NCI-H2107 treated with DMSO at 0.1 percent for 48 hours (cell line): ENCODE measurements around the gene ADAM12.

Source experiments
- DNase-seq: peaks from one replicate; lab custom pipeline; 2025; ENCODE audit not compliant: unreplicated experiment; lab: John Stamatoyannopoulos, UW

ADAM12 gene

GRCh38 chr10:126215746-126216631 lies 172.3 kb downstream of the ADAM12 start:
- no peak for DNase-seq

GRCh38 chr10:126214679-126215078 lies 173.6 kb downstream of the ADAM12 start:
- DNase-seq, result no peak

DNA sequence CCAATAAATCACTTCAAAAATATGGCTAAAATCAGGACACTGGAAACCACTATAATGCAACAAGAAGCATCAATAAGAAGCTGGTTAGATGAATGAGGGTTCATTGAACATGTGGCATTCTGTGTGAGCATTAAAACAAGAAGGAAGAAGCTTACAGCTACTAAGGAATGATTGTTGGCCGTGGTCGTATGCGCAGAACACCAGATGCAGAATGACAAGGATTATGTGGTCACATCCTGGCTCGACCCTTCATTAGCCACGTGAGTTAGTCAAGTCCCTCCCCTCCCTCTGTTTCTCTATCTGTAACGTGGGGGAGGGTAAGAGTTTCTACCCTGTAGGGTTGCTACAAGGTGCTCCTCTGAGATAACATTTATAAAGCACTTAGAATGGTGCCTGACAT lies 174.3 kb downstream of the ADAM12 start:
- no peak for DNase-seq

DNA sequence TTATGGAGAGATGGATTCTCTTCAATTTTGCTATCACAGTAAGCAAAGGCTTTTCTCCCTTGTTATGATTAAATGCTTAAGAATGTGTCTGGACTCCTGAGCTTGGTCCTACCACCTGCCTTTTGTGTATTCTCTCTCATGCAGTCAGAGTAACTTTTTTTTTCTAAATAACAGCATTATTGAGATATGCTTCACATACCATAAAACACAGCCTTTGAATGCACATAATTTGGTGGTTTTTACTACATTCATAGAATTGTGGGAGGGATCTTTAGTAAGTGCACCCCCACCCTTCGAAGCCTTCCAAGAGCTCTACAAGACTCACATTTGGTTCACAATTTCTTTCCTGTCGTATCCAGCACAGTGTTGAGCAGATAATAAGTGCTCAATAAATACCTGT lies 175.5 kb downstream of the ADAM12 start:
- DNase-seq, result no peak

DNA sequence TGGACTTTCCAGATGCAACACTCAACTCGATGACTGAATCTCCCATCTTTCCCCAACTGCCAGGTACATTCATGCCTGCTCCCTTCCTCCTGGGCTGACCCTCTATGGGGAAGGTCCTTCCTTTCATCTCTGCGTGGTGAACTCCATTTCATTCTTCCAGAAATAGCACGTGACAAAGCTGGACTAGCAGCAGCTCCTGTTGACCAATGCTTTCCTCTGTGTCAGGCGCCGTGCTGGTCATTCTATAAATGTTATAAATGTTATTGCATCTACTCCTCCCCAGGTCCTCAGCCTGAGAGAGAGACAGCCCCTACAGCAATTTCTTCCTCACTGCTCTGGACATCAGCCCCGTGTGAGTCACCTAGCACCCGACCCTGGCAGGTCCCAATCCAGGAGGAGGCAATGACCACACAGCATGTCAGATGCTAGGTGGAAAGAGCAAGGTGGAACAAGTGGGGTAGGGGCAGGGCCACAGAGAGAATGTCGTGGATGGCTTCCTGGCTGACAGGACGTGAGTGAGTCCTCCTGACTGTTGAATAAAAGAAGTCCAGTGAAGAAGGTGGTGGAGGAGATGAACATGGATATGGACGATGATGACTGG lies 178.1 kb downstream of the ADAM12 start:
- no peak for DNase-seq

- DNase-seq, result no peak
These were observed 178.8 kb downstream of the ADAM12 start for GRCh38 chr10:126209451-126209850.

DNA sequence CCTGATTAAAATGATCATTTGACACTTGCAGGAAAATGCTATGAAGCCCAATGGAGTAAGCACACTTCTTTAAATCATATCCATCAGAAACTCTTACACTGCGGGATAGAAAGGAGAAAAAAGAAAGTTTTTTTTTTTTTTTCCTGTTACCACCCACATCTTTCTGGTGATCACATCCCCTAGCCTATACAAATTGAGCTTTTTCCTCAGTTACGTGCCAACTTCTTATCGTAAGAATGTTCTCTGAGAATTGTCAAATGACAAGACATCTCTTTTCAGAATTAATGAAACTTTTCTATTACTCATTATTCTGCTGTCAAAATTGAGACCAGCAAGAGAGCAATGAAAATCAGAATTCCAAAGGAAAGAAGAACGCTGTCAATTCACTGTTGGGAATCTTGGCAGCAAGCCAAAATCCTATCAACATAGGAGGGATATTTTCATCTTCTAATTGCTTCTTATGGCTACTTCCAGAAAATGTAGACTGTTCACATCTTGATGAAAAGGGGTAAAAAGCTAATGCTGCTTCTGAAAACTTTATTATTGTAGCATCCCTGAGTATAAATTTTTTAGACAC lies 179.5 kb downstream of the ADAM12 start:
- DNase-seq, result no peak

DNA sequence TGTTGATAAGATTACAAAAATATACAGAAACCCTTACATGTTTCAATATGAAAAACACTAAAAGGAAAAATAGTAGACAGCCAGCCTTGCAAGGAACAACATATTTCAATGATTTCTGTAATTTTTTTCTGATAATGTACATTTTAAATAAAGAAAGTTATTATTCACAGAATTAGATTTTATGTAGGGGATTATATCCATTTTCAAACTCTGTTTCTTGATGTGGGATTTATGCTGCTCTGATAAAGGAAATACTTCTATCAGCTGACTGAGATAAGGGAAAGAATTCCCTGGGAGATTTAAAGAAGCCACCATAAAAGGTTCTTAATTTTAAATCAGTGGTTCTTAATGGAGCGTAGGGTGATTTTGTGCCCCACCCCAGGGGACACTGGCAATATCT lies 180.4 kb downstream of the ADAM12 start:
- DNase-seq, result no peak

GRCh38 chr10:126207313-126207771 lies 180.9 kb downstream of the ADAM12 start:
- DNase-seq, result no peak

DNA sequence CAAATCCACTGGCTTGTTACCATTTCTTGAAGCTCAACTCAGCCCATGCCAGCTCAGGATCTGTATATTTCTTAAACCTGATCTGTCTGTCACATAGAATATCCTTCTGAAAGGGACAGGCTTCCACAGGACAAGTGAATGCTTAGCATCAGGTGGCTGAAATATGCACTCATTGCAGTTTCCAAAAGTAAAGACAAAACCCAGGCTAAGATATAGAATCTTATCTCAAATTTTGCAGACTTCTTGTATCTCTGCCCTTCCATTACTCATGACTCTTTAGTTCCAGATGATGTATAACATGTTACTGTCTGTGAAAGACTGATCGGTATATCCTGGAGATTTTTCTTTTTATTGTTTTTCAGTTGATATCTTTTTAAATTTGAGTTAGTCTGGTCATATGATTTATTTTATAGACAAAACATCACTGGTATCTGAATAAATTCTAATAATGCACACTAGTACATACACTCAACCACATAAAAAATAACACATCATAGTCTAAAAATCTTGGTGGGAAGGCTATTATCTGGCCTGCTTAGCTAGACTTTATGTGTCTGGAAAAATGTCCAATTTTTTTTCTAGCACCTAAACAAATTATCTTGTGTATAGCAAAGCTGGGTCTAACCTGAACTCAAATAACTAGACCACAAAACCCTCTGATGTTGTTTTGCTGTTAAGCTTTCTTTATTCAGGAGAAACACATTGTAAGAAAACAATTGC lies 182.6 kb downstream of the ADAM12 start:
- DNase-seq, result no peak

DNA sequence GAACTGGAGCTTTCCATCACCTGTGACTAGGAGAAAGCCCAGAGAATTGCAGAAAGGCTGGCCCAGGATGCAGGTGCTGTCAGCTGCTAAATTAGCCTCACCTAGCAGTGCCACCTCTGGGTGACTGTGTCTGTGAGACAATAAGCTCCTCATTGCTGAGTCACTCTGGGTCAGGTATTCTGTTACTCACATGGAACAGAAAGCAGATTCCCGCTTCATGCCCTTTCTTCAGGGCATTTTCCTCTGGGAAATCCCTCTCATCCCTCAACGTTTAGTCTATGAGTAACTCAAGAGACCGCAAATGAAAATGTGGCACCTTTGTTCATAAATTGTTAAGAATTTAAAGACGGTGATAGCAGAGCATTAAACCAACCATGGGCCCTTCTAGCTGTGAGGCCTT lies 184.0 kb downstream of the ADAM12 start:
- DNase-seq, result no peak

DNA sequence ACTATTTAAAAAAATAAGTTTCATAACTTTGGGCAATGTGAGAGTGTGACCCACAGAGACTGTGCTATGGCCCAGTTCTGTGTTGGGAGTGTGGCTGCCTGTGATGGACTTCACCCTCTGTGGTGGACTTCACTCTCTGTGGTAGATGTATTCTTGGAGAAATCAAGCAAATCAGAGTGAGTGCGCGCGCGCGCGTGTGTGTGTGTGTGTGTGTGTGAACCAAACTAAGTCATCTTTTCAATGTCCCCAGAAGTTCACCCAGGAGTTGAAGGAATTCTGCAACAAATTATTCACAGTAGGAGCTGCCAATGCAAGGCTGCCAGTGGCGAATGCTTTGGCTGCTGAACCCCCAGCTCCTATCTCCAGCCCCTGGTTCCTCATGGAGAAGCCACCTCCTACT lies 184.5 kb downstream of the ADAM12 start:
- DNase-seq, result no peak

- DNase-seq, result no peak
These were observed 186.7 kb downstream of the ADAM12 start for GRCh38 chr10:126201603-126202002.

DNA sequence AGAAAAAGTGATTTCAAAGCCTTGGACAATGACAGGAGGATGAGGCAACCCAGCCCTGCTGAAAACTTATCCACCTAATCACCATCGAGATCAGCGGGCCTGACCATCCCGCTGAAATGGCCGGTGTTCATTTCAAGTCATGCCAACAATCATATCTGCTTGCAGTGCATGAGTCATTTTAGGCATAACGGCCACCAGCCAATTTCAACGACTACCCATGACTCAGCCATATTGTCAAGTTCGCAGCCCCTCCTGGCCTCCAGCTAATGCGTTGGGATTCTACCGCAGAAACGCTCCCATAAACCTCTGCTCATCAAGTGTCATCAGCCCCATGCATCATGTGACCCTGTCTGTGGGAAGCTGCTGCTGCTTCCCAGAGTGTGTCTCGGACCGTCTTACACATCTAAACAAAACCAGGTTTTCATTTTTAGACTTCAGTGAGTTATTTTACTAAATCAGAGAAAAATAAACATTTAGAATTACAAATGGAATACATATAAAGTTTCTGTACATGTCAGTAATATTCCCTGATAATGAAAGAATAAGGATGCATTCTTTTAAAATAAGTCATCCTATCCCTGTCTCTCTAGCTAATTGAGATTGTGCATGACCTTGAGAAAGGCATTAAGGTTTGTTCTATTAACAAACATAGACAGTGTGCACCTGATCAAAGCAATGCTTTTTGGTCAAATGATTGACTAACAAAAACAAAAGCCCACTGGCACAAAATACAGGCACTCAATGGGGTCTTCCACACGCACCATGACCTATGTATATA lies 188.9 kb downstream of the ADAM12 start:
- DNase-seq, result no peak

GRCh38 chr10:126198681-126199080 lies 189.6 kb downstream of the ADAM12 start:
- no peak for DNase-seq

GRCh38 chr10:126197036-126197543 lies 191.2 kb downstream of the ADAM12 start:
- DNase-seq, result no peak

GRCh38 chr10:126196281-126196680 lies 192.0 kb downstream of the ADAM12 start:
- no peak for DNase-seq

DNA sequence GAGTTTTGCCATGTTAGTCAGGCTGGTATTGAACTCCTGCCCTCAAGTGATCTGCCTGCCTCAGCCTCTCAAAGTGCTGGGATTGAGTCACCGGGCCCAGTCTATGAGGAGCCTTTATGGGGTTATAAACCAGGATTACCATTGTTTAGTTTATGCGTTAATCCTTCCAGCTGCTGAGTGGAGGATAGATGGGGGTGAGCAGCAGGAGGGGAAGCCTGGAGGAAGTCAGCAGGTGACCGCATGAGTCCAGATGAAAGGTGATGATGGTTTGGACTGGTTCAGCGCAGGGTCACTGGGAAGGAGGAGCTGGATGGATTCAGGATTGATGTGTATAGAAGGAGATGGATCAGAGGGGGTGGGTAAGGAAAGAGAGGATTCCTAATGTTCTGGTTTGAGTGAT lies 197.1 kb downstream of the ADAM12 start:
- no peak for DNase-seq

GRCh38 chr10:126188679-126189200 lies 199.5 kb downstream of the ADAM12 start:
- DNase-seq, result no peak

DNA sequence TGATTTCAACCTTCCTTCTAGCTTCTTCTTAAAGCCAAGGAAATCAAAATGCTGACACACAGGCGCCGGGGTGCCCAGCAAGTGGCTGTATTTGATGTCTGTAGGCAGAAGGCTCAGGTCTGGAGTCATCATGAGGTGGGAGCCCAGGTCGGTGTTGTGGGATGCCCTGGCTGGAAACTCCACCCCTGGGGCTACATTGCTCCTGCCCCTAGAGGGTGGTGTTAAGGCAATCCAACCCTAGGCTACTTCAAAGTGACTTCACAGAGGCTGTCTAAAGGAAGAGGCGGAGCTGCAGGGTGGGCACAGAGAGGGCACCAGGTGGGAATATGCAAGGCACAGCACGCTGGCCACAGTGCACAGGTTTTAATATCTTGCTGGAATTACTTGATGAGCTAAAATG lies 200.9 kb downstream of the ADAM12 start:
- DNase-seq, result no peak
